Gastroesophageal sphincter (tissue), 3 donors: ENCODE measurements around the gene DBR1.

ENCODE experiments used
- POLR2A ChIP-seq, 2 donors: fragments of 450-650 bp; IDR thresholded peaks; one replicate each; pipeline ENCODE4 v1.6.1; 2017; ENCODE audit warnings: antibody characterized with exemption in 2 of 2, mild to moderate bottlenecking in 2 of 2, moderate library complexity in 1 of 2
- TF ChIP-seq, protein P1 (sequence below), 4 experiments: fragments of 200-600 bp in 2 of 4; fragments of 450-650 bp in 2 of 4; sonication (generic) in 1 of 4; IDR thresholded peaks; one replicate each; pipeline ENCODE4 v1.5.1; 2017 to 2019; ENCODE audit warnings: antibody characterized with exemption in 4 of 4, mild to moderate bottlenecking in 2 of 4, moderate library complexity in 2 of 4

DNA sequence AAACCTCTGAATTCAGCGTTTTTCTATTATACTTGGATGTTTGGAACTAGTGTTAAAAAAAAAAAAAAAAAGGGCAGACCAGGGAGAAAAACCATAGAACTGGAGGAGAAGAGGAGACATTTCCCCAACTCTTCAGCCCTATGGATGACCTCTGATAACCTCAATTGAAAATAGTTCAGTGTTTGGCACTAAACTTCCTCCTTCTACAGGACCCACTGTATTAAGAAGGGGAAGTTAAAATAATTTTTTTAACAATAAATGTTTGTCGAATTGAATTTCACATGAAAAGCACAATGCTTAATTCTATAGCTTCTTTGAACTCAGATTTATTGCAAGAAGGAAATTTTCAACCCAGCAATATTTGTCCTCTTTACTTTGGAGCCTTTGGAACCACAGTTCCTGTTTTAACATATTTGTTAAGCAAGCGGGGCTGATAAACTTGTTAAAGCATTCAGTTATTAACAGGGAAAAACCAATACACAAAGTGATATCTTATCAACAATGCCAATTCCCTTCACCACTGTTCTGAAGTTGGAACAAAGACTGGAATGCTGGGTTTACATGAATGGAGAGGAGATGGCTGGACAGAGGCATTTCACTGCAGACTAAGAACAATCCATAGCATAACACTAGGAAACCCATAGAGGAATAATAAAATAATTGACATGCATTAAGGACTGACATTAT, 39.4 kb downstream of the DBR1 start:
- no peak for TF ChIP-seq POLR2A (IDR thresholded peaks at IDR 0.05)
- TF ChIP-seq, protein P1, sequence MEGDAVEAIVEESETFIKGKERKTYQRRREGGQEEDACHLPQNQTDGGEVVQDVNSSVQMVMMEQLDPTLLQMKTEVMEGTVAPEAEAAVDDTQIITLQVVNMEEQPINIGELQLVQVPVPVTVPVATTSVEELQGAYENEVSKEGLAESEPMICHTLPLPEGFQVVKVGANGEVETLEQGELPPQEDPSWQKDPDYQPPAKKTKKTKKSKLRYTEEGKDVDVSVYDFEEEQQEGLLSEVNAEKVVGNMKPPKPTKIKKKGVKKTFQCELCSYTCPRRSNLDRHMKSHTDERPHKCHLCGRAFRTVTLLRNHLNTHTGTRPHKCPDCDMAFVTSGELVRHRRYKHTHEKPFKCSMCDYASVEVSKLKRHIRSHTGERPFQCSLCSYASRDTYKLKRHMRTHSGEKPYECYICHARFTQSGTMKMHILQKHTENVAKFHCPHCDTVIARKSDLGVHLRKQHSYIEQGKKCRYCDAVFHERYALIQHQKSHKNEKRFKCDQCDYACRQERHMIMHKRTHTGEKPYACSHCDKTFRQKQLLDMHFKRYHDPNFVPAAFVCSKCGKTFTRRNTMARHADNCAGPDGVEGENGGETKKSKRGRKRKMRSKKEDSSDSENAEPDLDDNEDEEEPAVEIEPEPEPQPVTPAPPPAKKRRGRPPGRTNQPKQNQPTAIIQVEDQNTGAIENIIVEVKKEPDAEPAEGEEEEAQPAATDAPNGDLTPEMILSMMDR (IDR thresholded peaks at IDR 0.05): no peak
